ENCODE measurements around the gene OPN1MW3. TPM values are rescaled to one million over a fixed set of nuclear protein-coding genes. Genes with fewer than 3 reads are reported as not detected.
"Not testable (repeated sequence)": the region's sequence is repeated elsewhere in the genome, so short reads cannot be mapped to it uniquely, and the experiment has no call there.

Gene OPN1MW3
- not detected for total RNA-seq

GRCh38 chrX:154257282-154257681, at the start of gene OPN1MW3:
TSS of gene OPN1MW3 (plus strand) at chrX:154257582. CDS start at chrX:154257620, 38 bp downstream.
- H3K9me3 ChIP-seq, H3K4me1 ChIP-seq, H3K36me3 ChIP-seq, H3K27me3 ChIP-seq, DNase-seq, H3K27ac ChIP-seq, H3K4me3 ChIP-seq: not testable (repeated sequence)

DNA sequence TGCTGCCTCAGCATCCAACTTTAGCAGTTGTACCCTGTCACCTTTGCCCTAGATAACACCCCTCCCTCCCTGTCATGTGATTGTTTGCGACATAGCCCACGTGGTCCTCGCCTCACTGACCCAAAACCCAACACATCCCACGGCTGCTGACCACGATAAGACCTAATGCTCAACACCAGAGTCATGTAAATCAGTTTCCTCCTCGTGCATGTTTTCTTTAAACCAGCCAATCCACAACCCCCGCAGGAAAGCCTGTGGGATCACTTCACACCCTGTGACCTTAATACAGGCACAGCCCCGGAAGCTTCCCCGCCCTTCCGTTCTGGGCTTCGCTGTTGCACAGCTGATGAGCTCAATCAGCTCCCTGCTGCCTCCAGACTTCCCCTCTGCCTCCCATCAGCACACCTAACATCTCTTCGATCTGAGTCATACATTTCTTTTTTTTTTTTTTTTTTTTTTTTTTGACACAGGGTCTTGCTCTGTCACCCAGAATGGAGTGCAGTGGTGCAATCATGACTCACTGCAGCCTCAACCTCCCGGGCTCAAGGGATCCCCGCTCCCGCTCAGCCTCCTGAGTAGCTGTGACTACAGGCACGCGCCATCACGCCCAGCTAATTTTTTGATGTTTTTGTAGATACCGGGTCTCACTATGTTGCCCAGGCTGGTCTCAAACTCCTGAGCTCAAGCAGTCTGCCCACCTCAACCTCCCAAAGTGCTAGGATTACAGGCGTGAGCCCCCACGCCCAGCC, 47.5 kb upstream of the OPN1MW3 start:
- H3K4me3 ChIP-seq, H3K27ac ChIP-seq, H3K4me1 ChIP-seq, H3K36me3 ChIP-seq, H3K27me3 ChIP-seq, DNase-seq, H3K9me3 ChIP-seq: not testable (repeated sequence)

DNA sequence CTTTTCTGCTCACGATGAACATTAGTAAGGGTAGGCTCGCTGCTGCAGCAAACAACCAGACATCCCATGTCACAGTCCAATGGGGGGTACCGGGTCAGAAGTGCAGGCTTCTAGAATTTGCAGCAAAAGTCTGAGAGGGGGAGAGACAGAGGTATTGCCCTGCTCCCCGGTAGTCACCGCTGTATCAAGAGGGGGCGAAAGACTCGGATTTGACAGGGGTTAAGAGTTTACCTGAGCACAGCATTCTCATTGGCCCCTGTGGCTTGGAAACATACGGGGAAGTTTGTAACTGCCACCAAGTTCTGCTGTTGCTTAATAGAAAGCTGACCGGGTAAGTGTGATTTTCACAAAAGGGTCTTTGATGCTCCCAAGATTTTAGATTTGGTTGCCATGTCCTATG, 46.3 kb upstream of the OPN1MW3 start:
- peak in 2 of 3 donors; percentile 14 to 27 for DNase-seq
- not testable (repeated sequence) for H3K36me3 ChIP-seq, H3K4me1 ChIP-seq, H3K9me3 ChIP-seq, H3K27me3 ChIP-seq, H3K27ac ChIP-seq, H3K4me3 ChIP-seq

GRCh38 chrX:154211499-154211898, 45.9 kb upstream of the OPN1MW3 start:
- H3K9me3 ChIP-seq, DNase-seq, H3K27ac ChIP-seq, H3K27me3 ChIP-seq, H3K4me1 ChIP-seq, H3K4me3 ChIP-seq, H3K36me3 ChIP-seq: not testable (repeated sequence)

DNA sequence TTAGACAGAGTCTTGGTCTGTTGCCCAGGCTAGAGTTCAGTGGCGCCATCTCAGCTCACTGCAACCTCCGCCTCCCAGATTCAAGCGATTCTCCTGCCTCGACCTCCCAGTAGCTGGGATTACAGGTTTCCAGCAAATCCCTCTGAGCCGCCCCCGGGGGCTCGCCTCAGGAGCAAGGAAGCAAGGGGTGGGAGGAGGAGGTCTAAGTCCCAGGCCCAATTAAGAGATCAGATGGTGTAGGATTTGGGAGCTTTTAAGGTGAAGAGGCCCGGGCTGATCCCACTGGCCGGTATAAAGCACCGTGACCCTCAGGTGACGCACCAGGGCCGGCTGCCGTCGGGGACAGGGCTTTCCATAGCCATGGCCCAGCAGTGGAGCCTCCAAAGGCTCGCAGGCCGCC, 37.9 kb upstream of the OPN1MW3 start, which contains the start of gene OPN1MW2:
Gene OPN1MW2, plus strand, starts transcription at position 301 of the 400 bp plus-strand sequence. Its CDS starts 60 bp downstream, at position 361.
- not testable (repeated sequence) for H3K27ac ChIP-seq, H3K4me1 ChIP-seq, H3K27me3 ChIP-seq, H3K4me3 ChIP-seq, H3K36me3 ChIP-seq, DNase-seq, H3K9me3 ChIP-seq

DNA sequence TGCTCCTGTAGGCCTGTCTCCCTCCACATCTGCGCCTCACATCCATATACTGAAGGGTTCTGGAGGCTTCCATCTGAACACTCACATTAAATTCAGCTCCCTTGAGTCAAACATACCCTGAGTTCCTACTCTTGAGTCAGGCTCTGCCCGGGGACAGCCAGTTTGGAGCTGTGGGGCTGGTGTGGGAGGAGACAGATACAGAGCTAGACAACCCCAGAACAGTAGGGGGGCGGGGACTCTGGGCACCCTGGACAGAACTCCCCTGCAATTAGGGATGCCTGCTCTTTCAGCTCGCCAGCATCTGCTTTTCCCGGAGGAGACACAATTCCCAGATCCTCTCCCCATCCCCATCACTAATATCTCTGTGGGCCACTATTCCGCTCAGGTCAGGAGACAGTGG, 32.1 kb upstream of the OPN1MW3 start:
- not testable (repeated sequence) for H3K36me3 ChIP-seq

DNA sequence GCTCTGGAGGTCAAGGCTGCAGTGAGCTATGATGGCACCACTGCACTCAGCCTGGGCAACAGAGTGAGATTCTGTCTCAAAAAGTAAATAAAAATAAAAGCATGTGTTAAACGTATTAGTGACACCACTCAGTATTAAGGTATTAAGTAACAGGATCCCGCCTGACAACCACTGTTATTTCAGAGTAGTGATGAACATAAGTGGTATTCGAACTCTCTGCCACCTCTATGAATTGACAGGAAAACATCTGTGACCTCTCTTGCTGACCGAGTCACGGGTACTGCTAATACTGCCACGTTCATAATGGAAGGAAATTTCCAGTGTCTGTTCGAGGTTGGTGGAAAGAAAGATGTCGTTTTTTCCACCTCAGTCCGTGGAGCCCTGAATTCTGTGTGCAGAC, 30.7 kb upstream of the OPN1MW3 start:
- not testable (repeated sequence) for DNase-seq, H3K9me3 ChIP-seq, H3K27ac ChIP-seq, H3K4me1 ChIP-seq, H3K4me3 ChIP-seq, H3K36me3 ChIP-seq, H3K27me3 ChIP-seq

More for the DNA sequence above, 32.1 kb upstream of the OPN1MW3 start:
- H3K27me3 ChIP-seq, DNase-seq, H3K27ac ChIP-seq, H3K4me3 ChIP-seq, H3K4me1 ChIP-seq, H3K9me3 ChIP-seq: not testable (repeated sequence)

DNA sequence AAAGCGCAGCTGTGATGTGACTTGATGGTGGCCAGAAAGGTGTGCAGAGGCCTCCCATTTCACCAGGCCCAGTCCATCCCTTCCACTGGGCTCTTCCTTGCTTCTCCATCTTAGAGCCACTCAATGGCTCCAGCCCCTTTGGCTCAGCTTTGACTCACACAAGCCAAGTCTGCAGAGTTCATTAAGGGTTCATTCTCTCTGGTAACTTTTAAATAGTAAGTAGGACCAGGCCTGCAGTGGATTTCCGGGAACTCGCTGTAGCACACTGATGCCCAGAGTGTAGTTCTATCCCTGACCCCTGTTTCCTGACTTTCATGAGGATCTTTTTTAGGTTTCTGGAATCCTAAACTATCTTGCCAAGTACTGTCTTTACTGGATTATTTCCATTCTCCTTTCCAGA, 25.9 kb upstream of the OPN1MW3 start:
- not testable (repeated sequence) for H3K27ac ChIP-seq

GRCh38 chrX:154233620-154234019, 23.8 kb upstream of the OPN1MW3 start:
- H3K4me1 ChIP-seq, DNase-seq, H3K27me3 ChIP-seq, H3K27ac ChIP-seq, H3K36me3 ChIP-seq, H3K9me3 ChIP-seq, H3K4me3 ChIP-seq: not testable (repeated sequence)

More for the DNA sequence above, 25.9 kb upstream of the OPN1MW3 start:
- H3K27me3 ChIP-seq, H3K4me3 ChIP-seq, H3K36me3 ChIP-seq, H3K9me3 ChIP-seq, H3K4me1 ChIP-seq, DNase-seq: not testable (repeated sequence)

DNA sequence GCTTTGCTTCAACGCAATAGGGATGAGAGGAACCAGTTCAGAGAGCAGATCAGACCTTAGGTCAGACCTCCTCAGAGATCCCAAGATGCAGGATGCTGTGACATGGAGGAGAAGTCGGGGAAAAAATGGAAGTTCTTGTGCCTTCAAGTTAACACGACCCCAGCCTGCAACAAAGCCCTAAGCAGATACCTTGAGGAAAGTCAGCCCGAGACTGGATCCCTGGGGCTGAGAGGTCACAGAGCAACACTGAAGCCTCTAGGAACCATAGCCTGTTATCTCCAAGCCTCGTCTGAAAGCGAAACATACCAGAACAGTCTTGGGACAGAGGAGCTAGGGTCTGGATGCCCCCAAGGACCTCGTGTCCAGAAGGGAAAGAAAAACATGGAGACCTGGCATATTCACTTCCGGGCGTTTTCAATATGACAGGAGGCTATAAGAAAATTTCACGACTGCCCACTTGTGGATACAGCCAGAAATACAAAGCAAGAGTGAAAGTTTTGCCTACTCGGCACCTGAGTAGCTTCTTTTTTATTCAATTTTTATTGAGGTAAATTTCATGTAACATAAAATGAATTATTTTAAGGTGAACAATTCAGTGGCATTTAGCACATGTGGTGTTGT, 18.3 kb upstream of the OPN1MW3 start:
- H3K9me3 ChIP-seq, H3K27ac ChIP-seq, DNase-seq, H3K4me1 ChIP-seq, H3K27me3 ChIP-seq, H3K4me3 ChIP-seq, H3K36me3 ChIP-seq: not testable (repeated sequence)

DNA sequence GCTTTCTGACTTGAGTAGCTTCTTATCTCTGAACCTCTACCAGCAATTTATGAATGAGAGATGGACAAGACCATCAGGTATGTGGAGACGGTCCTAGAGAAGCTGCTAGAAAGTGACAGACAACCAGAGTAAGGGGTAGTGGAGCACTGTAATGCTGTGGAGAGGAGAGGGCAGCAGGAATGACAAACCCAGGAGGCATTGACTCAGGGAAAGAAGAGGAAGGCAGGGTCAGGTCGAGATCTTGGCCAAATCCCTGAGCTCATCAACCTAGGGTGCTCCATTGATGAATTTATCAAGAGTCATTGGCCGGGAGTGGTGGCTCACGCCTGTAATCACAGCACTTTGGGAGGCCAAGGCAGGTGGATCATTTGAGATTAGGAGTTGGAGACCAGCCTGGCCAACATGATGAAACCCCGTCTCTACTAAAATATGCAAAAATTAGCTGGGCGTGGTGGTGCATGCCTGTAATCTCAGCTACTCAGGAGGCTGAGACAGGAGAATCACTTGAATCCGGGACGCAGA, 17.3 kb upstream of the OPN1MW3 start:
- not testable (repeated sequence) for H3K9me3 ChIP-seq, H3K27ac ChIP-seq, H3K36me3 ChIP-seq, H3K27me3 ChIP-seq, H3K4me3 ChIP-seq, H3K4me1 ChIP-seq
- peak in 2 of 3 donors; percentile 15 to 20 for DNase-seq

- H3K9me3 ChIP-seq, H3K4me1 ChIP-seq, H3K36me3 ChIP-seq: not testable (repeated sequence)
Observed at GRCh38 chrX:154247377-154248045, 9.9 kb upstream of the OPN1MW3 start.

GRCh38 chrX:154248076-154248475, 9.3 kb upstream of the OPN1MW3 start:
- not testable (repeated sequence) for H3K36me3 ChIP-seq, H3K4me3 ChIP-seq, DNase-seq, H3K27me3 ChIP-seq, H3K9me3 ChIP-seq, H3K4me1 ChIP-seq, H3K27ac ChIP-seq

More at GRCh38 chrX:154247377-154248045, 9.9 kb upstream of the OPN1MW3 start:
- not testable (repeated sequence) for H3K4me3 ChIP-seq, H3K27ac ChIP-seq, H3K27me3 ChIP-seq, DNase-seq

GRCh38 chrX:154258711-154259110, 1.3 kb downstream of the OPN1MW3 start:
- not testable (repeated sequence) for DNase-seq, H3K4me1 ChIP-seq, H3K9me3 ChIP-seq, H3K36me3 ChIP-seq, H3K27ac ChIP-seq, H3K27me3 ChIP-seq, H3K4me3 ChIP-seq

- H3K4me3 ChIP-seq, H3K27me3 ChIP-seq, H3K36me3 ChIP-seq, H3K9me3 ChIP-seq, H3K27ac ChIP-seq, H3K4me1 ChIP-seq, DNase-seq: not testable (repeated sequence)
Observed at GRCh38 chrX:154263072-154263471, 5.7 kb downstream of the OPN1MW3 start.
